ENCODE results near the gene FZD2.
A peak's percentile ranks its signal among the peaks of the same experiment; 100 is the strongest.

The FZD2 gene

GRCh38 chr17:44548376-44549230 is 8.7 kb upstream of the FZD2 start:
- no peaks in the 10 kb centered on the region for H3K9me3 ChIP-seq (ENCODE audit: control insufficient read depth, low read length)
- peak overlapping the region; percentile 81 for H3K27ac ChIP-seq (ENCODE audit: low read depth, low read length, severe bottlenecking)
- WGBS, 2 experiments (ENCODE audit: insufficient coverage in 2 of 2) = 82 to 83% methylated on average over 2 of the region's 3 CpGs
- H3K36me3 ChIP-seq (ENCODE audit: control insufficient read depth, insufficient read depth, low read length) = no peaks in the 10 kb centered on the region
- no peak overlapping the region for H3K4me3 ChIP-seq (ENCODE audit: extremely low read depth, insufficient read depth, low read length, poor library complexity, severe bottlenecking)
- H3K4me1 ChIP-seq (ENCODE audit: control insufficient read depth, insufficient read depth, low read length, poor library complexity, severe bottlenecking) = peaks cover 50% of the 10 kb centered on the region

GRCh38 chr17:44549686-44550085 is 7.6 kb upstream of the FZD2 start:
- no peaks in the 10 kb centered on the region for H3K9me3 ChIP-seq (ENCODE audit: control insufficient read depth, low read length)
- no peaks in the 10 kb centered on the region for H3K36me3 ChIP-seq (ENCODE audit: control insufficient read depth, insufficient read depth, low read length)
- WGBS, 2 experiments (ENCODE audit: insufficient coverage in 2 of 2) = 58 to 61% methylated on average over 4 of the region's 6 CpGs
- H3K27ac ChIP-seq (ENCODE audit: low read depth, low read length, severe bottlenecking) = no peak overlapping the region
- H3K4me1 ChIP-seq (ENCODE audit: control insufficient read depth, insufficient read depth, low read length, poor library complexity, severe bottlenecking) = peaks cover 46% of the 10 kb centered on the region
- no peak overlapping the region for H3K4me3 ChIP-seq (ENCODE audit: extremely low read depth, insufficient read depth, low read length, poor library complexity, severe bottlenecking)

GRCh38 chr17:44552361-44552760 is 4.9 kb upstream of the FZD2 start:
- H3K4me1 ChIP-seq (ENCODE audit: control insufficient read depth, insufficient read depth, low read length, poor library complexity, severe bottlenecking) = peaks cover 34% of the 10 kb centered on the region
- H3K4me3 ChIP-seq (ENCODE audit: extremely low read depth, insufficient read depth, low read length, poor library complexity, severe bottlenecking) = no peak overlapping the region
- H3K36me3 ChIP-seq (ENCODE audit: control insufficient read depth, insufficient read depth, low read length) = no peaks in the 10 kb centered on the region
- no peak overlapping the region for H3K27ac ChIP-seq (ENCODE audit: low read depth, low read length, severe bottlenecking)
- no peaks in the 10 kb centered on the region for H3K9me3 ChIP-seq (ENCODE audit: control insufficient read depth, low read length)
- WGBS, 2 experiments (ENCODE audit: insufficient coverage in 2 of 2) = 87 to 90% methylated on average over 9 of the region's 9 CpGs

GRCh38 chr17:44555099-44555498 is 2.2 kb upstream of the FZD2 start:
- H3K9me3 ChIP-seq (ENCODE audit: control insufficient read depth, low read length) = no peaks in the 10 kb centered on the region
- H3K27ac ChIP-seq (ENCODE audit: low read depth, low read length, severe bottlenecking) = no peak overlapping the region
- H3K4me3 ChIP-seq (ENCODE audit: extremely low read depth, insufficient read depth, low read length, poor library complexity, severe bottlenecking) = no peak overlapping the region
- peaks cover 7% of the 10 kb centered on the region for H3K4me1 ChIP-seq (ENCODE audit: control insufficient read depth, insufficient read depth, low read length, poor library complexity, severe bottlenecking)
- H3K36me3 ChIP-seq (ENCODE audit: control insufficient read depth, insufficient read depth, low read length) = no peaks in the 10 kb centered on the region
- WGBS, 2 experiments (ENCODE audit: insufficient coverage in 2 of 2) = 11 to 52% methylated on average over 3 to 4 of the region's 5 CpGs

- Histone ChIP-seq H3K36me3 (ENCODE audit: control insufficient read depth, insufficient read depth, low read length) (no peaks in the 10 kb centered on the region), H3K4me3 (ENCODE audit: extremely low read depth, insufficient read depth, low read length, poor library complexity, severe bottlenecking) (peak overlapping the region; percentile 63), H3K9me3 (ENCODE audit: control insufficient read depth, low read length) (no peaks in the 10 kb centered on the region), H3K27ac (ENCODE audit: low read depth, low read length, severe bottlenecking) (peak overlapping the region; percentile 96), H3K4me1 (ENCODE audit: control insufficient read depth, insufficient read depth, low read length, poor library complexity, severe bottlenecking) (peaks cover 9% of the 10 kb centered on the region)
- WGBS, 2 experiments (ENCODE audit: insufficient coverage in 2 of 2) = 0 to 1% methylated on average over 18 to 23 of the region's 28 CpGs
These were observed 985 bp upstream of the FZD2 start for GRCh38 chr17:44556166-44556831.

- H3K4me1 ChIP-seq (ENCODE audit: control insufficient read depth, insufficient read depth, low read length, poor library complexity, severe bottlenecking) = peaks cover 15% of the 10 kb centered on the region
- peaks cover 5% of the 10 kb centered on the region for H3K36me3 ChIP-seq (ENCODE audit: control insufficient read depth, insufficient read depth, low read length)
- WGBS, 2 experiments (ENCODE audit: insufficient coverage in 2 of 2) = 0 to 1% methylated on average over 61 to 68 of the region's 69 CpGs
- peak overlapping the region; percentile 58 for H3K27ac ChIP-seq (ENCODE audit: low read depth, low read length, severe bottlenecking)
- peak overlapping the region; percentile 63 for H3K4me3 ChIP-seq (ENCODE audit: extremely low read depth, insufficient read depth, low read length, poor library complexity, severe bottlenecking)
- no peaks in the 10 kb centered on the region for H3K9me3 ChIP-seq (ENCODE audit: control insufficient read depth, low read length)
These were observed 484 bp downstream of the FZD2 start for GRCh38 chr17:44557651-44558285.

- H3K9me3 ChIP-seq (ENCODE audit: control insufficient read depth, low read length) = no peaks in the 10 kb centered on the region
- H3K4me1 ChIP-seq (ENCODE audit: control insufficient read depth, insufficient read depth, low read length, poor library complexity, severe bottlenecking) = peaks cover 15% of the 10 kb centered on the region
- 9 to 13% methylated on average over 31 of the region's 31 CpGs for WGBS, 2 experiments (ENCODE audit: insufficient coverage in 2 of 2)
- H3K27ac ChIP-seq (ENCODE audit: low read depth, low read length, severe bottlenecking) = no peak overlapping the region
- peaks cover 5% of the 10 kb centered on the region for H3K36me3 ChIP-seq (ENCODE audit: control insufficient read depth, insufficient read depth, low read length)
- H3K4me3 ChIP-seq (ENCODE audit: extremely low read depth, insufficient read depth, low read length, poor library complexity, severe bottlenecking) = peak overlapping the region; percentile 63
These were observed 1.0 kb downstream of the FZD2 start for GRCh38 chr17:44558334-44558709.

- Histone ChIP-seq H3K27ac (ENCODE audit: low read depth, low read length, severe bottlenecking) (no peak overlapping the region), H3K4me3 (ENCODE audit: extremely low read depth, insufficient read depth, low read length, poor library complexity, severe bottlenecking) (peak overlapping the region; percentile 63), H3K4me1 (ENCODE audit: control insufficient read depth, insufficient read depth, low read length, poor library complexity, severe bottlenecking) (peaks cover 15% of the 10 kb centered on the region), H3K36me3 (ENCODE audit: control insufficient read depth, insufficient read depth, low read length) (peaks cover 5% of the 10 kb centered on the region), H3K9me3 (ENCODE audit: control insufficient read depth, low read length) (no peaks in the 10 kb centered on the region)
- WGBS, 2 experiments (ENCODE audit: insufficient coverage in 2 of 2) = 16 to 18% methylated on average over 63 to 64 of the region's 74 CpGs
These were observed 1.7 kb downstream of the FZD2 start for GRCh38 chr17:44558710-44559633.

GRCh38 chr17:44559634-44560554 is 2.6 kb downstream of the FZD2 start:
- Histone ChIP-seq H3K27ac (ENCODE audit: low read depth, low read length, severe bottlenecking) (no peak overlapping the region), H3K9me3 (ENCODE audit: control insufficient read depth, low read length) (no peaks in the 10 kb centered on the region)
- WGBS, 2 experiments (ENCODE audit: insufficient coverage in 2 of 2) = 7 to 29% methylated on average over 5 of the region's 16 CpGs

More at GRCh38 chr17:44559634-44560554, 2.6 kb downstream of the FZD2 start:
- Histone ChIP-seq H3K4me3 (ENCODE audit: extremely low read depth, insufficient read depth, low read length, poor library complexity, severe bottlenecking) (peak overlapping the region; percentile 63), H3K4me1 (ENCODE audit: control insufficient read depth, insufficient read depth, low read length, poor library complexity, severe bottlenecking) (peaks cover 15% of the 10 kb centered on the region), H3K36me3 (ENCODE audit: control insufficient read depth, insufficient read depth, low read length) (peaks cover 5% of the 10 kb centered on the region)

Data from mesodermal cell (in vitro differentiated cells).